ENCODE data around the gene KLHDC4. TPM values are rescaled to one million over a fixed set of nuclear protein-coding genes. Genes with fewer than 3 reads are reported as not detected.

The KLHDC4 gene
- polyA plus RNA-seq, 2 of the 4 experiments (the other 2 are of a cell fraction), result 25.9 to 37.2 TPM

DNA sequence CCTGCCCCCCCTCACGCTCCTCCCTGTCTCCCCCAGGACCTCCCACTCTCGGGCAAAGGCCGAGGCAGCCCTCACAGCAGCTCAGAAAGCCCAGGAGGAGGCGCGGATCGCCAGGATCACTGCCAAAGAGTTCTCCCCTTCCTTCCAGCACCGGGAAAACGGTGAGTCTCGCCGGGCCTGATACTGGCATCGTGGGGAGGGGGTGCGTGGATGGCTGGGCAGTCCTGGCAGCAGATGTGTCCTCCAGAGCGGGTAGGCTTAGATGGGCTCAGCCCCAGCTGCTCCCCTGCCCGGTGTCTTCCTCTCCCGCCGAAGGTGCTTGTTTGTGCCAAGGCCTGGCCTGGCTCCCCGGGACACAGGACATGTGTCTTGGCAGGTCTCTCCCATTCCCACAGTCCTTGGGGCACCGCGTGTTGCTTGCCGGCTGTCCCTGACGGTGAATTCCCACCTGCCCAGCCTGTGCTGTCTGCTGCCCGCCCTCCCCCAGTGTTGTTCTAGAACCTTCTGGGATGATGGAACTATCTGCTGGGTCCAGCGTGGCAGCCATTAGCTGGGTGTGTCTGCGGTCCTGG is 81.6 kb downstream of the KLHDC4 start:
- no peaks in the 10 kb centered on the region for H3K4me1 ChIP-seq
- ChIA-PET POLR2A (no interaction called here), CTCF (interaction anchor here (0.6 to 1.7 kb wide), 4 partner anchors 19 to 187 kb away, joined by 3 to 4 read pairs (median 4); no protein-coding TSS in a partner anchor)
- no peaks in the 10 kb centered on the region for H3K9me3 ChIP-seq
- ATAC-seq (no peak), FAIRE-seq (no peak), DNase-seq (ENCODE audit: low read depth in 1 of 2, low spot score in 1 of 2) (no peak)
- no peak overlapping the region for H3K4me3 ChIP-seq
- H3K27ac ChIP-seq, result no peak overlapping the region
- WGBS (ENCODE audit: missing lambda C conversion rate), result 68% methylated on average over 22 of the region's 24 CpGs
- no peak overlapping the region for H3K4me2 ChIP-seq
- TF ChIP-seq KDM5A (IDR thresholded peaks at IDR 0.05) (no peak), GATA3 (IDR thresholded peaks at IDR 0.05; ENCODE audit: borderline replicate concordance) (no peak), SMC3 (IDR thresholded peaks at IDR 0.05) (no peak), MAFK (IDR thresholded peaks at IDR 0.05; ENCODE audit: partially characterized antibody) (no peak), FOSB (CRISPR knock-in tag; IDR thresholded peaks at IDR 0.05) (no peak), POLR2A (IDR thresholded peaks at IDR 0.05; ENCODE audit: low read length) (no peak), HOXB13 (CRISPR knock-in tag; IDR thresholded peaks at IDR 0.05; ENCODE audit: low read depth) (no peak), RNF2 (IDR thresholded peaks at IDR 0.05; ENCODE audit: borderline replicate concordance, low read depth) (no peak)
- TF ChIP-seq, protein P1, sequence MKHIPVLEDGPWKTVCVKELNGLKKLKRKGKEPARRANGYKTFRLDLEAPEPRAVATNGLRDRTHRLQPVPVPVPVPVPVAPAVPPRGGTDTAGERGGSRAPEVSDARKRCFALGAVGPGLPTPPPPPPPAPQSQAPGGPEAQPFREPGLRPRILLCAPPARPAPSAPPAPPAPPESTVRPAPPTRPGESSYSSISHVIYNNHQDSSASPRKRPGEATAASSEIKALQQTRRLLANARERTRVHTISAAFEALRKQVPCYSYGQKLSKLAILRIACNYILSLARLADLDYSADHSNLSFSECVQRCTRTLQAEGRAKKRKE (CRISPR knock-in tag; IDR thresholded peaks at IDR 0.05; ENCODE audit: low read depth), result no peak
- TF ChIP-seq, protein P2, sequence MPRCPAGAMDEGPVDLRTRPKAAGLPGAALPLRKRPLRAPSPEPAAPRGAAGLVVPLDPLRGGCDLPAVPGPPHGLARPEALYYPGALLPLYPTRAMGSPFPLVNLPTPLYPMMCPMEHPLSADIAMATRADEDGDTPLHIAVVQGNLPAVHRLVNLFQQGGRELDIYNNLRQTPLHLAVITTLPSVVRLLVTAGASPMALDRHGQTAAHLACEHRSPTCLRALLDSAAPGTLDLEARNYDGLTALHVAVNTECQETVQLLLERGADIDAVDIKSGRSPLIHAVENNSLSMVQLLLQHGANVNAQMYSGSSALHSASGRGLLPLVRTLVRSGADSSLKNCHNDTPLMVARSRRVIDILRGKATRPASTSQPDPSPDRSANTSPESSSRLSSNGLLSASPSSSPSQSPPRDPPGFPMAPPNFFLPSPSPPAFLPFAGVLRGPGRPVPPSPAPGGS (IDR thresholded peaks at IDR 0.05), result no peak
- TF ChIP-seq, protein P3, sequence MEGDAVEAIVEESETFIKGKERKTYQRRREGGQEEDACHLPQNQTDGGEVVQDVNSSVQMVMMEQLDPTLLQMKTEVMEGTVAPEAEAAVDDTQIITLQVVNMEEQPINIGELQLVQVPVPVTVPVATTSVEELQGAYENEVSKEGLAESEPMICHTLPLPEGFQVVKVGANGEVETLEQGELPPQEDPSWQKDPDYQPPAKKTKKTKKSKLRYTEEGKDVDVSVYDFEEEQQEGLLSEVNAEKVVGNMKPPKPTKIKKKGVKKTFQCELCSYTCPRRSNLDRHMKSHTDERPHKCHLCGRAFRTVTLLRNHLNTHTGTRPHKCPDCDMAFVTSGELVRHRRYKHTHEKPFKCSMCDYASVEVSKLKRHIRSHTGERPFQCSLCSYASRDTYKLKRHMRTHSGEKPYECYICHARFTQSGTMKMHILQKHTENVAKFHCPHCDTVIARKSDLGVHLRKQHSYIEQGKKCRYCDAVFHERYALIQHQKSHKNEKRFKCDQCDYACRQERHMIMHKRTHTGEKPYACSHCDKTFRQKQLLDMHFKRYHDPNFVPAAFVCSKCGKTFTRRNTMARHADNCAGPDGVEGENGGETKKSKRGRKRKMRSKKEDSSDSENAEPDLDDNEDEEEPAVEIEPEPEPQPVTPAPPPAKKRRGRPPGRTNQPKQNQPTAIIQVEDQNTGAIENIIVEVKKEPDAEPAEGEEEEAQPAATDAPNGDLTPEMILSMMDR (IDR thresholded peaks at IDR 0.05), result no peak
- TF ChIP-seq, protein P4, sequence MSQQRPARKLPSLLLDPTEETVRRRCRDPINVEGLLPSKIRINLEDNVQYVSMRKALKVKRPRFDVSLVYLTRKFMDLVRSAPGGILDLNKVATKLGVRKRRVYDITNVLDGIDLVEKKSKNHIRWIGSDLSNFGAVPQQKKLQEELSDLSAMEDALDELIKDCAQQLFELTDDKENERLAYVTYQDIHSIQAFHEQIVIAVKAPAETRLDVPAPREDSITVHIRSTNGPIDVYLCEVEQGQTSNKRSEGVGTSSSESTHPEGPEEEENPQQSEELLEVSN (IDR thresholded peaks at IDR 0.05; ENCODE audit: borderline replicate concordance, low read depth), result no peak
- TF ChIP-seq, protein P5, sequence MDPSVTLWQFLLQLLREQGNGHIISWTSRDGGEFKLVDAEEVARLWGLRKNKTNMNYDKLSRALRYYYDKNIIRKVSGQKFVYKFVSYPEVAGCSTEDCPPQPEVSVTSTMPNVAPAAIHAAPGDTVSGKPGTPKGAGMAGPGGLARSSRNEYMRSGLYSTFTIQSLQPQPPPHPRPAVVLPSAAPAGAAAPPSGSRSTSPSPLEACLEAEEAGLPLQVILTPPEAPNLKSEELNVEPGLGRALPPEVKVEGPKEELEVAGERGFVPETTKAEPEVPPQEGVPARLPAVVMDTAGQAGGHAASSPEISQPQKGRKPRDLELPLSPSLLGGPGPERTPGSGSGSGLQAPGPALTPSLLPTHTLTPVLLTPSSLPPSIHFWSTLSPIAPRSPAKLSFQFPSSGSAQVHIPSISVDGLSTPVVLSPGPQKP (IDR thresholded peaks at IDR 0.05; ENCODE audit: low read depth, low read length), result no peak

DNA sequence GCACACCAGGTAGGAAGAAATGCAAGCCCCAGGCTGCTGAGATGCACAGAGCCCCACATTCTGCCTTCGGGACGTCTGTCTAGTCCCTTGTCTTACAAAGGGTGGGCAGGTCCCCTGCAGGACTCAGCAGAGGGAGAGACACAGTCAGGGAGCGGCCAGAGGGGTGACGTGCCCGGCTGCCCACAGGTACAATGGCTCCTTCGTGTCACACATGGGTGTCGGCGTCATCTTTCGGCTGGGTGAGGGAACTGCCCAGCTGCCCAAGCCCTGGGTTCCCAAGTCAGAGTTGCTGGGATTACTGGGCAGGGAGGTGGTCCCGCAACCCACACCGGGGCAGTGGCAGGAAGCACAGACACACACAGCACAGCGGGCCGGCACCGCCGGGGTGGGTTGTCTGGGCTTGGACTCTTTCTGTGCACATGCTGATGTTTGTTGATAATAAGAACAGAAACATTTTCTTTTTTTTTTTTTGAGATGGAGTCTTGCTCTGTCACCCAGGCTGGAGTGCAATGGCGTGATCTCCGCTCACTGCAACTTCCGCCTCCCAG is 82.9 kb downstream of the KLHDC4 start:
- H3K4me3 ChIP-seq, result no peak overlapping the region
- WGBS (ENCODE audit: missing lambda C conversion rate), result 78% methylated on average over 18 of the region's 18 CpGs
- no peak for DNase-seq (ENCODE audit: low read depth in 1 of 2, low spot score in 1 of 2)
- H3K27ac ChIP-seq, result no peak overlapping the region
- no peaks in the 10 kb centered on the region; the same call in 2 of the 3 replicates for H3K4me1 ChIP-seq
- FAIRE-seq, result no peak
- ChIA-PET CTCF (interaction anchor here (1.7 kb wide), 1 partner anchor 36 kb away, joined by 4 read pairs; no protein-coding TSS in a partner anchor), POLR2A (no interaction called here)
- H3K9me3 ChIP-seq, result no peaks in the 10 kb centered on the region
- ATAC-seq, result no peak
- H3K4me2 ChIP-seq, result no peak overlapping the region
- TF ChIP-seq, protein P6, sequence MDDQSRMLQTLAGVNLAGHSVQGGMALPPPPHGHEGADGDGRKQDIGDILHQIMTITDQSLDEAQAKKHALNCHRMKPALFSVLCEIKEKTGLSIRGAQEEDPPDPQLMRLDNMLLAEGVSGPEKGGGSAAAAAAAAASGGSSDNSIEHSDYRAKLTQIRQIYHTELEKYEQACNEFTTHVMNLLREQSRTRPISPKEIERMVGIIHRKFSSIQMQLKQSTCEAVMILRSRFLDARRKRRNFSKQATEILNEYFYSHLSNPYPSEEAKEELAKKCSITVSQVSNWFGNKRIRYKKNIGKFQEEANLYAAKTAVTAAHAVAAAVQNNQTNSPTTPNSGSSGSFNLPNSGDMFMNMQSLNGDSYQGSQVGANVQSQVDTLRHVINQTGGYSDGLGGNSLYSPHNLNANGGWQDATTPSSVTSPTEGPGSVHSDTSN (IDR thresholded peaks at IDR 0.05), result no peak
- TF ChIP-seq TFCP2L1 (CRISPR knock-in tag; IDR thresholded peaks at IDR 0.05) (no peak), ESRRA (IDR thresholded peaks at IDR 0.05; ENCODE audit: borderline replicate concordance, low read length) (no peak), MAFK (IDR thresholded peaks at IDR 0.05; ENCODE audit: partially characterized antibody) (no peak), RFX5 (IDR thresholded peaks at IDR 0.05) (no peak), POLR2AphosphoS2 (conservative IDR thresholded peaks at IDR 0.05; ENCODE audit: low read length) (no peak), ZC3H11A (IDR thresholded peaks at IDR 0.05) (no peak), NPAS2 (CRISPR knock-in tag; IDR thresholded peaks at IDR 0.05; ENCODE audit: borderline replicate concordance) (no peak), RCOR1 (IDR thresholded peaks at IDR 0.05; ENCODE audit: low read depth, low read length) (no peak), KDM1A (IDR thresholded peaks at IDR 0.05; ENCODE audit: low read depth) (no peak), JUNB (IDR thresholded peaks at IDR 0.05) (no peak), NFE2L2 (conservative IDR thresholded peaks at IDR 0.05; ENCODE audit: low read length) (no peak), HOXB5 (CRISPR knock-in tag; IDR thresholded peaks at IDR 0.05) (no peak)
- TF ChIP-seq, protein P4 (IDR thresholded peaks at IDR 0.05; ENCODE audit: borderline replicate concordance, low read depth), result no peak
- TF ChIP-seq, protein P7, sequence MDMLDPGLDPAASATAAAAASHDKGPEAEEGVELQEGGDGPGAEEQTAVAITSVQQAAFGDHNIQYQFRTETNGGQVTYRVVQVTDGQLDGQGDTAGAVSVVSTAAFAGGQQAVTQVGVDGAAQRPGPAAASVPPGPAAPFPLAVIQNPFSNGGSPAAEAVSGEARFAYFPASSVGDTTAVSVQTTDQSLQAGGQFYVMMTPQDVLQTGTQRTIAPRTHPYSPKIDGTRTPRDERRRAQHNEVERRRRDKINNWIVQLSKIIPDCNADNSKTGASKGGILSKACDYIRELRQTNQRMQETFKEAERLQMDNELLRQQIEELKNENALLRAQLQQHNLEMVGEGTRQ (IDR thresholded peaks at IDR 0.05), result no peak
- TF ChIP-seq, protein P1 (CRISPR knock-in tag; IDR thresholded peaks at IDR 0.05; ENCODE audit: low read depth), result no peak
- TF ChIP-seq, protein P8, sequence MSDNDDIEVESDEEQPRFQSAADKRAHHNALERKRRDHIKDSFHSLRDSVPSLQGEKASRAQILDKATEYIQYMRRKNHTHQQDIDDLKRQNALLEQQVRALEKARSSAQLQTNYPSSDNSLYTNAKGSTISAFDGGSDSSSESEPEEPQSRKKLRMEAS (IDR thresholded peaks at IDR 0.05), result no peak
